PC-3 (cell line): ENCODE measurements around the gene KIR2DL1. TPM values are rescaled to one million over a fixed set of nuclear protein-coding genes. Genes with fewer than 3 reads are reported as not detected.
A peak's percentile ranks its signal among the peaks of the same experiment; 100 is the strongest.
"Not testable (repeated sequence)": the region's sequence is repeated elsewhere in the genome, so short reads cannot be mapped to it uniquely, and the experiment has no call there.

Experiments
- ATAC-seq: fragments of 200-7000 bp; cut with Tn5 transposase; 2 replicates; pipeline ENCODE4 v1.9.1; 2020; ENCODE audit warnings: mild to moderate bottlenecking, moderate library complexity
- BruUV-seq: library from RNA; stranded (reverse); fragments of 400-500 nt; replicated peaks from 2 replicates; lab custom pipeline; 2021; lab: Mats Ljungman, UMichigan
- CTCF ChIA-PET: fragments of 300-600 bp; sonication (Branson Sonifier 250); formaldehyde crosslinking; loops from one replicate; lab custom pipeline; 2022; ENCODE audit warnings: antibody characterized with exemption; lab: Charles Lee
- POLR2A ChIA-PET: fragments of 300-600 bp; sonication (Branson Sonifier 250); formaldehyde crosslinking; loops from one replicate; lab custom pipeline; 2022; ENCODE audit warnings: antibody characterized with exemption; ENCODE audit not compliant: unreplicated experiment; lab: Charles Lee
- DNase-seq: peaks from one replicate; pipeline ENCODE4 v3.0.0-alpha.2; 2015
- H2AFZ ChIP-seq: fragments of 300-600 bp; sonication (generic); 2 replicates; pipeline ENCODE4 v1.6.0; 2016; ENCODE audit warnings: antibody characterized with exemption, low read length
- H3F3A ChIP-seq: fragments of 300-600 bp; sonication (generic); one replicate; pipeline ENCODE4 v1.6.0; 2017; ENCODE audit warnings: antibody characterized with exemption, low read length, control low read depth, mild to moderate bottlenecking; ENCODE audit not compliant: unreplicated experiment
- H3K27ac ChIP-seq: fragments of 300-600 bp; sonication (generic); 2 replicates; pipeline ENCODE4 v1.5.1; 2016; ENCODE audit warnings: mild to moderate bottlenecking, low read length
- H3K27me3 ChIP-seq: fragments of 300-600 bp; sonication (generic); 2 replicates; pipeline ENCODE4 v1.6.1; 2016; ENCODE audit warnings: low read length, mixed read lengths
- H3K36me3 ChIP-seq: fragments of 300-600 bp; sonication (generic); 2 replicates; pipeline ENCODE4 v1.6.1; 2016; ENCODE audit warnings: low read depth, mixed run types, low read length, mixed read lengths
- H3K4me1 ChIP-seq: fragments of 300-600 bp; sonication (generic); 2 replicates; pipeline ENCODE4 v1.5.1; 2016; ENCODE audit warnings: low read length; ENCODE audit not compliant: insufficient read depth
- H3K4me2 ChIP-seq: fragments of 300-600 bp; sonication (generic); 2 replicates; pipeline ENCODE4 v1.6.0; 2016; ENCODE audit warnings: low read length
- H3K4me3 ChIP-seq: fragments of 300-600 bp; sonication (generic); 2 replicates; pipeline ENCODE4 v1.5.1; 2016; ENCODE audit warnings: mild to moderate bottlenecking, low read length, mixed read lengths
- H3K79me2 ChIP-seq: fragments of 300-600 bp; sonication (generic); 2 replicates; pipeline ENCODE4 v1.6.1; 2017; ENCODE audit warnings: low read length, mixed read lengths
- H3K9ac ChIP-seq: fragments of 300-600 bp; sonication (generic); 2 replicates; pipeline ENCODE4 v1.6.0; 2016; ENCODE audit warnings: mild to moderate bottlenecking, low read length
- H3K9me2 ChIP-seq: fragments of 300-600 bp; sonication (generic); replicated peaks from 2 replicates; pipeline ENCODE4 v1.6.1; 2016; ENCODE audit warnings: mixed run types, low read length, mixed read lengths
- H3K9me3 ChIP-seq: fragments of 300-600 bp; sonication (generic); 2 replicates; pipeline ENCODE4 v1.6.1; 2016; ENCODE audit warnings: low read length, mixed read lengths
- H4K20me1 ChIP-seq: fragments of 300-600 bp; sonication (generic); 2 replicates; pipeline ENCODE4 v1.6.1; 2016; ENCODE audit warnings: low read length, mixed read lengths
- intact Hi-C: fragments of 100-400 bp; cut with micrococcal nuclease; formaldehyde crosslinking; loops from 2 replicates; pipeline ENCODE4 v1.9.0; 2023
- total RNA-seq: library from RNA; depleted of rRNA; stranded (reverse); fragments of >200 nt; gene quantifications from 2 replicates; pipeline ENCODE4 v1.2.3, GENCODE V29; 2014

The KIR2DL1 gene
- total RNA-seq, 1 experiment from 2014 or later, result not detected

GRCh38 chr19:54770511-54770910 is 918 bp downstream of the KIR2DL1 start:
- H3K9me3 ChIP-seq, H4K20me1 ChIP-seq, H3K4me1 ChIP-seq, H3F3A ChIP-seq, H3K4me2 ChIP-seq, CTCF ChIA-PET, H3K79me2 ChIP-seq, H3K9me2 ChIP-seq, H2AFZ ChIP-seq, H3K27ac ChIP-seq, H3K36me3 ChIP-seq, BruUV-seq, POLR2A ChIA-PET, DNase-seq, ATAC-seq, H3K9ac ChIP-seq, H3K4me3 ChIP-seq: not testable (repeated sequence)
- peaks cover 14% of the 10 kb centered on the region for H3K27me3 ChIP-seq
- intact Hi-C loops, result loop anchor here (5.0 kb wide), 1 partner anchor 77 kb away; no protein-coding TSS in a partner anchor

DNA sequence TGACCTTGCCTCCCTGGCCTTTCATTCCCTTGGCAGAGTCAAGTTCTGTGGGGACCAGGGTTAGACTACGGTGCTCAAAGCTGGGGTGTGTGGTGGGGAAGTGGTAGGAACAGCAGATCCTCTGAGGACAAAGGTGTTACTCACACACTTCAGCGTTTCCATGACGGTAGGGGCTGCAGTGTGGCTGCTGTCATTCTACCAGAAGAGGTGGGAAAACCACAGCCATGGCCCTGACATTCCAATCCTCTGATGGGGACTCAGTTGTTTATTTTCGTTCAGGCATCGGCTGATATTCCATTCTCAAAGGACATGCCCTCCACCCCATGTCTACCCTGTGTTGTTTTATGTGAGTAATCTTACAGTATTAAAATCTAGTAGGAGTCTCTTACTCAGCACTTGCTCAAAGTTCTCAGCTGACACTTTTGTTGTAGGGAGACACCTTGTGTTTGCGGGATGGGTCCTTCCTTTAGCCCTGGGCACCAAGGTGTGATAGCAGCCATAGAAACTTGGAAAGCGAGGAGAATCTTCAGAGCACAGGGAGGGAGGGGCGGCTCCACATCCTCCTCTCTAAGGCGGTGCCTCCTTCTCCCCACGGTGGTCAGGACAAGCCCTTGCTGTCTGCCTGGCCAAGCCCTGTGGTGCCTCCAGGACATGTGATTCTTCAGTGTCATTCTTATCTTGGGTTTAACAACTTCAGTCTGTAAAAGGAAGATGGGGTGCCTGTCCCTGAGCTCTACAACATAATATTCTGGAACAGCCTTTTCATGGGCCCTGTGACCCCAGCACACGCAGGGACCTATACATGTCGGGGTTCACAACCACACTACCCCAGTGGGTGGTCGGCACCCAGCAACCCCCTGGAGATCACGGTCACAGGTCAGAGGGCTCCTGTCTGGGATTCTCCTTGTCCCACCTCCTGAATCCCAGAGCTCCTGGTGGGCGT is 1.7 kb downstream of the KIR2DL1 start:
- H3K4me1 ChIP-seq, H3K27ac ChIP-seq, H3K4me3 ChIP-seq, POLR2A ChIA-PET, BruUV-seq, H3K79me2 ChIP-seq, H4K20me1 ChIP-seq, H3K9me3 ChIP-seq, H3K9me2 ChIP-seq, H3F3A ChIP-seq, H2AFZ ChIP-seq, H3K9ac ChIP-seq, ATAC-seq, CTCF ChIA-PET, H3K4me2 ChIP-seq, H3K36me3 ChIP-seq: not testable (repeated sequence)
- H3K27me3 ChIP-seq, result peaks cover 17% of the 10 kb centered on the region
- intact Hi-C loops, result loop anchor here (5.0 kb wide), 1 partner anchor 76 kb away; no protein-coding TSS in a partner anchor
- DNase-seq, result peak; percentile 67

GRCh38 chr19:54772666-54773065 is 3.1 kb downstream of the KIR2DL1 start:
- H4K20me1 ChIP-seq, H3F3A ChIP-seq, H3K4me2 ChIP-seq, H3K4me1 ChIP-seq, H3K9me2 ChIP-seq, H3K36me3 ChIP-seq, POLR2A ChIA-PET, H3K9me3 ChIP-seq, BruUV-seq, H3K79me2 ChIP-seq, CTCF ChIA-PET, ATAC-seq, H3K9ac ChIP-seq, H3K27ac ChIP-seq, DNase-seq, H3K4me3 ChIP-seq, H2AFZ ChIP-seq: not testable (repeated sequence)
- H3K27me3 ChIP-seq, result peaks cover 30% of the 10 kb centered on the region
- intact Hi-C loops, result loop anchor here (5.0 kb wide), 1 partner anchor 75 kb away; no protein-coding TSS in a partner anchor

- H3K4me2 ChIP-seq, H3K9ac ChIP-seq, H3K9me2 ChIP-seq, intact Hi-C loops, H3K4me3 ChIP-seq, CTCF ChIA-PET, ATAC-seq, POLR2A ChIA-PET, H4K20me1 ChIP-seq, H3K4me1 ChIP-seq, BruUV-seq, H3K9me3 ChIP-seq, H2AFZ ChIP-seq, DNase-seq, H3F3A ChIP-seq, H3K27ac ChIP-seq, H3K79me2 ChIP-seq, H3K36me3 ChIP-seq: not testable (repeated sequence)
- peaks cover 38% of the 10 kb centered on the region for H3K27me3 ChIP-seq
Measured at GRCh38 chr19:54775095-54775815, 5.7 kb downstream of the KIR2DL1 start.

DNA sequence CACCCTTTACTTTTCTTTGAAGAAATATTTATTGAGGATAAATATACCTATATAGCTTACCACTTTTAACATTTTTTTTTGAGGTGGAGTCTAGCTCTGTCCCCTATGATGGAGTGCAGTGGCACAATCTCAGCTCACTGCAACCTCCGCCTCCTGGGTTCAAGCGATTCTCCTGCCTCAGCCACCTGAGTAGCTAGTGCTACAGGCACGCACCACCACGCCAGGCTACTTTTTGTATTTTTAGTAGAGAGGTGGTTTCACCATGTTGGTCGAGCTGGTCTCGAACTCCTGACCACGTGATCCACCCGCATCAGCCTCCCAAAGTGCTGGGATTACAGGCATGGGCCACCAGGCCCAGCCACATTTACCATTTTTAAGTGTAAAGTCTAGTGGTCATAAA is 6.2 kb downstream of the KIR2DL1 start:
- DNase-seq, POLR2A ChIA-PET, H3F3A ChIP-seq, H3K9ac ChIP-seq, H3K79me2 ChIP-seq, H3K4me2 ChIP-seq, H3K27ac ChIP-seq, H3K9me2 ChIP-seq, H2AFZ ChIP-seq, CTCF ChIA-PET, H3K4me3 ChIP-seq, H3K4me1 ChIP-seq, BruUV-seq, intact Hi-C loops, H3K9me3 ChIP-seq, ATAC-seq, H4K20me1 ChIP-seq, H3K36me3 ChIP-seq: not testable (repeated sequence)
- H3K27me3 ChIP-seq, result peaks cover 38% of the 10 kb centered on the region

GRCh38 chr19:54777851-54778250 is 8.3 kb downstream of the KIR2DL1 start:
- H3K36me3 ChIP-seq, H3F3A ChIP-seq, H3K4me3 ChIP-seq, H3K9ac ChIP-seq, H3K27ac ChIP-seq, intact Hi-C loops, H3K9me2 ChIP-seq, DNase-seq, H3K79me2 ChIP-seq, BruUV-seq, H2AFZ ChIP-seq, H3K4me1 ChIP-seq, H4K20me1 ChIP-seq, CTCF ChIA-PET, H3K4me2 ChIP-seq, POLR2A ChIA-PET, ATAC-seq, H3K9me3 ChIP-seq: not testable (repeated sequence)
- H3K27me3 ChIP-seq, result peaks cover 49% of the 10 kb centered on the region
